ENCODE data around the gene YY1. TPM values are rescaled to one million over a fixed set of nuclear protein-coding genes. Genes with fewer than 3 reads are reported as not detected.

YY1 gene
- total and polyA plus RNA-seq, 2 of the 4 experiments (the other 2 are of a cell fraction): 21.7 to 29.9 TPM

DNA sequence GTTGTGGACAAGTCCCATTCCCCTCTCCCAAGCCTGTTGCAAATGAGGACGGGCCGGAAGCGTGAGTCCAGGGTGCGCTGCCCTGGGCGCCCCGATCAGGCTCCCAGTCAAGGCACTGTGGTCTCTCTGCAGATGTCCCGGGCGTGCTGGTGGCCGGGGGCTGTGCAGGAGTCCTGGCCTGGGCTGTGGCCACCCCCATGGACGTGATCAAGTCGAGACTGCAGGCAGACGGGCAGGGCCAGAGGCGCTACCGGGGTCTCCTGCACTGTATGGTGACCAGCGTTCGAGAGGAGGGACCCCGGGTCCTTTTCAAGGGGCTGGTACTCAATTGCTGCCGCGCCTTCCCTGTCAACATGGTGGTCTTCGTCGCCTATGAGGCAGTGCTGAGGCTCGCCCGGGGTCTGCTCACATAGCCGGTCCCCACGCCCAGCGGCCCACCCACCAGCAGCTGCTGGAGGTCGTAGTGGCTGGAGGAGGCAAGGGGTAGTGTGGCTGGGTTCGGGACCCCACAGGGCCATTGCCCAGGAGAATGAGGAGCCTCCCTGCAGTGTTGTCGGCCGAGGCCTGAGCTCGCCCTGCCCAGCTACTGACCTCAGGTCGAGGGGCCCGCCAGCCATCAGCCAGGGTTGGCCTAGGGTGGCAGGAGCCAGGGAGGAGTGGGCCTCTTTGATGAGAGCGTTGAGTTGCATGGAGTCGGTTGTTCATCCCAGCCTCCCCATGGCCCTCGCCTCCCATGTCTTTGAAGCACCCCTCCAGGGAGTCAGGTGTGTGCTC, 90.5 kb downstream of the YY1 start:
- Histone ChIP-seq H3K4ac (ENCODE audit: low read depth, low read length) (no peak overlapping the region), H3K56ac (ENCODE audit: extremely low read depth, insufficient read depth, low read length) (no peak overlapping the region), H2BK15ac (ENCODE audit: low read depth, low read length) (no peak overlapping the region), H3K4me1 (ENCODE audit: control insufficient read depth, insufficient read depth, low read length) (no peaks in the 10 kb centered on the region), H3K9me1 (ENCODE audit: insufficient read depth, low read length) (no peaks in the 10 kb centered on the region), H3K4me3 (ENCODE audit: insufficient read depth, low read depth, low read length) (no peak overlapping the region), H3K18ac (ENCODE audit: low read depth, low read length) (no peak overlapping the region), H3K27ac (ENCODE audit: insufficient read depth, low read length) (no peak overlapping the region), H3K4me2 (ENCODE audit: low read depth, low read length) (no peak overlapping the region), H3K23ac (ENCODE audit: low read depth, low read length) (no peak overlapping the region), H3K27me3 (ENCODE audit: control insufficient read depth, insufficient read depth, low read length) (no peaks in the 10 kb centered on the region), H2AK9ac (replicated peaks; ENCODE audit: low read depth, low read length, poor library complexity) (no peak overlapping the region), H2AK5ac (ENCODE audit: low read depth, low read length) (no peak overlapping the region; the same call in 1 of the 2 replicates), H3K79me1 (ENCODE audit: low read depth in 1 of 2, low read length in 2 of 2) (no peaks in the 10 kb centered on the region), H4K91ac (ENCODE audit: insufficient read depth, low read depth, low read length) (no peak overlapping the region), H4K20me1 (ENCODE audit: insufficient read depth, low read length) (no peaks in the 10 kb centered on the region; the same call in 1 of the 2 replicates), H3K36me3 (ENCODE audit: control insufficient read depth, insufficient read depth, low read length) (peaks cover 13% of the 10 kb centered on the region), H2BK20ac (ENCODE audit: low read depth, low read length) (no peak overlapping the region), H2BK120ac (ENCODE audit: low read depth, low read length) (no peak overlapping the region), H4K8ac (ENCODE audit: low read depth in 2 of 2, low read length in 2 of 2) (no peak overlapping the region), H3K9me3 (ENCODE audit: control insufficient read depth, insufficient read depth, low read length) (no peaks in the 10 kb centered on the region), H2BK5ac (ENCODE audit: low read depth, low read length, poor library complexity, severe bottlenecking) (no peak overlapping the region), H4K5ac (ENCODE audit: low read depth, low read length) (no peak overlapping the region), H3K9ac (ENCODE audit: low read depth, low read length) (no peak overlapping the region), H2AFZ (replicated peaks; ENCODE audit: low read length, poor library complexity) (peak overlapping the region; percentile 58), H3K14ac (replicated peaks; ENCODE audit: low read depth, low read length) (no peak overlapping the region)
- no peak for ATAC-seq (ENCODE audit: low read depth)
- ChIA-PET CTCF (no interaction called here), POLR2A (ENCODE audit: unreplicated experiment) (no interaction called here)
- dilution Hi-C loops (cut with HindIII; ENCODE audit: low sequenced_read_pairs, unreplicated experiment) (no loop called here), in situ Hi-C loops (cut with MboI; ENCODE audit: low sequenced_read_pairs) (no loop called here), intact Hi-C loops (cut with micrococcal nuclease) (no loop called here)
- TF ChIP-seq RCOR1 (IDR thresholded peaks at IDR 0.05; ENCODE audit: insufficient replicate concordance, low read length): no peak
- no peak for TF ChIP-seq FOS (IDR thresholded peaks at IDR 0.05; ENCODE audit: low read depth, low read length)
- TF ChIP-seq MAZ (IDR thresholded peaks at IDR 0.05; ENCODE audit: borderline replicate concordance, low read depth, low read length): no peak
- TF ChIP-seq NFE2L2 (IDR thresholded peaks at IDR 0.05; ENCODE audit: low read depth, low read length): no peak
- no TSS peak for BruUV-seq (replicated peaks)
- WGBS, 2 experiments (ENCODE audit: extremely low coverage in 2 of 2, insufficient read length in 1 of 2): 86% methylated on average over 10 of the region's 36 CpGs; no CpG with 5 or more reads in 1 of the 2 experiments
- no peak for DNase-seq
